Osteoblast (primary cell): Measurements from ENCODE around the gene CAP2. TPM values are rescaled to one million over a fixed set of nuclear protein-coding genes. Genes with fewer than 3 reads are reported as not detected.

Source experiments
- DNase-seq: peaks from one replicate; pipeline ENCODE4 v3.0.0; 2011; ENCODE audit warnings: low spot score, mixed read lengths; ENCODE audit not compliant: insufficient read length; ENCODE audit errors: missing footprints
- H2AFZ ChIP-seq: 2 replicates; pipeline ENCODE4 v1.6.0; 2011; ENCODE audit warnings: mild to moderate bottlenecking, low read length
- H3K27ac ChIP-seq: 2 replicates; pipeline ENCODE4 v1.5.1; 2011; ENCODE audit warnings: mild to moderate bottlenecking, low read depth, low read length, moderate library complexity
- H3K27me3 ChIP-seq: 2 replicates; pipeline ENCODE4 v1.6.0; 2012; ENCODE audit warnings: mild to moderate bottlenecking, control low read depth, inconsistent platforms, low read length, moderate library complexity; ENCODE audit not compliant: insufficient read depth
- H3K36me3 ChIP-seq: 2 replicates; pipeline ENCODE4 v1.5.1; 2011; ENCODE audit warnings: mild to moderate bottlenecking, low read length, control low read depth, moderate library complexity; ENCODE audit not compliant: insufficient read depth
- H3K4me1 ChIP-seq: 2 replicates; pipeline ENCODE4 v1.5.1; 2011; ENCODE audit warnings: mild to moderate bottlenecking, low read length, control low read depth, moderate library complexity; ENCODE audit not compliant: insufficient read depth
- H3K4me2 ChIP-seq: 2 replicates; pipeline ENCODE4 v1.6.0; 2011; ENCODE audit warnings: mild to moderate bottlenecking, low read length; ENCODE audit not compliant: insufficient read depth
- H3K4me3 ChIP-seq: fragments of 200-600 bp; sonication (generic); 3 replicates; pipeline ENCODE4 v1.5.1; 2012; ENCODE audit warnings: mild to moderate bottlenecking, low read length, inconsistent platforms; ENCODE audit not compliant: insufficient read depth
- H3K79me2 ChIP-seq: 2 replicates; pipeline ENCODE4 v1.6.0; 2012; ENCODE audit warnings: mild to moderate bottlenecking, low read length, control low read depth, inconsistent platforms; ENCODE audit not compliant: insufficient read depth
- H3K9me3 ChIP-seq: 2 replicates; pipeline ENCODE4 v1.5.1; 2011; ENCODE audit warnings: low read depth, low read length, control low read depth
- H4K20me1 ChIP-seq: 2 replicates; pipeline ENCODE4 v1.6.0; 2012; ENCODE audit warnings: mild to moderate bottlenecking, low read length, control low read depth; ENCODE audit not compliant: insufficient read depth
- CTCF ChIP-seq: IDR thresholded peaks from 2 replicates; pipeline ENCODE4 v1.5.1; 2011; ENCODE audit warnings: mild to moderate bottlenecking, low read depth, low read length, moderate library complexity; ENCODE audit errors: extremely low read depth
- total RNA-seq: library from RNA; depleted of rRNA; stranded (reverse); fragments of >200 nt; gene quantifications from 2 replicates; pipeline ENCODE4 v1.2.3, GENCODE V29; 2012

The CAP2 gene
- total RNA-seq, 1 donor = 12.3 TPM

DNA sequence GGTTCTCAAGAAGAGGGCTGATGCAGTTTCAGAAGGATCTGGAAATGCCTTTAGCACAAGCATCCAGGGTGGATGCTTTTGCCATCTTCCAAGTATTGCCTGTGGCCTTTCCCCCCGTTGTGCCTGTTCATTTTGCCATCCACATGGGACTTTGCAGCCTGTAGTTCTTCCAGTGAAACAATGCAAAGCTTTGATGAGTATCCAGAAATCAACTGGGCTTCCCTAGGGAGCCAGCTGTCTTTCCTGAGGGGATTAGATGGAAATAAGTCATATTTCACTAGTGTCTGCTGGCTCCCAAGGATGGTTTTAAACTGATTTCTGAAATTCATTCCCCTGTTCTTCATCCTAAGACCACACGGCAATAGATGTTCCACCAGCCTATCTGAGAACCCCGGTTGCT lies 63.3 kb downstream of the CAP2 start:
- no peak for TF ChIP-seq CTCF
- no peak for DNase-seq

GRCh38 chr6:17457405-17457804 lies 64.0 kb downstream of the CAP2 start:
- H3K27ac ChIP-seq = no peak overlapping the region
- no peaks in the 10 kb centered on the region for H3K27me3 ChIP-seq
- peaks cover 5% of the 10 kb centered on the region for H3K4me1 ChIP-seq
- no peak overlapping the region for H2AFZ ChIP-seq
- H3K9me3 ChIP-seq = no peaks in the 10 kb centered on the region
- H3K4me2 ChIP-seq = no peak overlapping the region
- H3K4me3 ChIP-seq = no peak overlapping the region
- H3K36me3 ChIP-seq = no peaks in the 10 kb centered on the region
- no peak for TF ChIP-seq CTCF
- H4K20me1 ChIP-seq = no peaks in the 10 kb centered on the region
- no peak for DNase-seq
- H3K79me2 ChIP-seq = no peaks in the 10 kb centered on the region

More for the DNA sequence above, 63.3 kb downstream of the CAP2 start:
- Histone ChIP-seq H4K20me1 (no peaks in the 10 kb centered on the region), H2AFZ (no peak overlapping the region), H3K79me2 (no peaks in the 10 kb centered on the region), H3K4me2 (no peak overlapping the region), H3K27ac (no peak overlapping the region), H3K4me3 (no peak overlapping the region), H3K9me3 (no peaks in the 10 kb centered on the region), H3K4me1 (peaks cover 5% of the 10 kb centered on the region), H3K27me3 (no peaks in the 10 kb centered on the region), H3K36me3 (no peaks in the 10 kb centered on the region)

GRCh38 chr6:17457956-17458355 lies 64.6 kb downstream of the CAP2 start:
- no peak overlapping the region for H3K27ac ChIP-seq
- H3K4me3 ChIP-seq = no peak overlapping the region
- H3K4me2 ChIP-seq = no peak overlapping the region
- no peak for DNase-seq
- H3K27me3 ChIP-seq = no peaks in the 10 kb centered on the region
- no peak overlapping the region for H2AFZ ChIP-seq
- no peaks in the 10 kb centered on the region for H4K20me1 ChIP-seq
- no peak for TF ChIP-seq CTCF
- H3K4me1 ChIP-seq = peaks cover 5% of the 10 kb centered on the region
- no peaks in the 10 kb centered on the region for H3K79me2 ChIP-seq
- H3K9me3 ChIP-seq = no peaks in the 10 kb centered on the region
- H3K36me3 ChIP-seq = no peaks in the 10 kb centered on the region

DNA sequence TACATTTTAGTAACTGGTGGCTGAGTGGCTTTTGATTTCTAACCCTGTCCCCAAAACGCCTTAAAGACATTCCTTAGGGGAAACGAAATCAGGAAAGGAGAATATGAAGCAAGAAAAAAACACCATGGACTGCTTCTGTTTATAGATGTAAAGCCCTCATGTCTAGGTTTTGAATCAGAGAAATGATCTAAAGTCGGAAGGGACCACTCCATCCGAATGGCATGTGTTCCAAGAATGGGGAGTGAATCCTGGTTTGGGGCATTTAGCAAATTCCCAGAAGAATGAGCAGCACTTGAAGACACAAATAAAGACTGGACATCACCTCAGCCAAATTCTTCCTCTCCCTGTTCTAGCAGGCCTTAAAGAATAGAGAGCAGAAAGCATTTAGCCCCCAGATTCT lies 65.6 kb downstream of the CAP2 start:
- TF ChIP-seq CTCF = no peak
- Histone ChIP-seq H2AFZ (no peak overlapping the region), H3K36me3 (no peaks in the 10 kb centered on the region), H3K9me3 (no peaks in the 10 kb centered on the region), H4K20me1 (no peaks in the 10 kb centered on the region), H3K4me1 (peaks cover 4% of the 10 kb centered on the region), H3K27me3 (no peaks in the 10 kb centered on the region), H3K79me2 (no peaks in the 10 kb centered on the region), H3K4me3 (no peak overlapping the region), H3K4me2 (no peak overlapping the region), H3K27ac (no peak overlapping the region)
- no peak for DNase-seq
